Hepatocyte (in vitro differentiated cells): ENCODE measurements around the gene CMIP. TPM values are rescaled to one million over a fixed set of nuclear protein-coding genes. Genes with fewer than 3 reads are reported as not detected.

ENCODE experiments used
- DNase-seq: peaks from one replicate; pipeline ENCODE4 v3.0.0-alpha.2; 2016; ENCODE audit warnings: low spot score
- H2AFZ ChIP-seq: fragments of 200-600 bp; sonication (generic); 2 replicates; pipeline ENCODE4 v1.6.0; 2016; ENCODE audit warnings: antibody characterized with exemption, mild to moderate bottlenecking
- H3K27ac ChIP-seq: fragments of 200-600 bp; sonication (generic); 2 replicates; pipeline ENCODE4 v1.5.1; 2016; ENCODE audit warnings: mild to moderate bottlenecking
- H3K27me3 ChIP-seq: fragments of 200-600 bp; sonication (generic); 2 replicates; pipeline ENCODE4 v1.6.1; 2016
- H3K36me3 ChIP-seq: fragments of 200-600 bp; sonication (generic); replicated peaks from 2 replicates; pipeline ENCODE4 v1.5.1; 2016; ENCODE audit warnings: low read depth; ENCODE audit not compliant: insufficient read depth
- H3K4me1 ChIP-seq: fragments of 200-600 bp; sonication (generic); 2 replicates; pipeline ENCODE4 v1.5.1; 2016; ENCODE audit warnings: mild to moderate bottlenecking, moderate library complexity; ENCODE audit not compliant: insufficient read depth
- H3K4me2 ChIP-seq: fragments of 200-600 bp; sonication (generic); 2 replicates; pipeline ENCODE4 v1.6.0; 2016
- H3K4me3 ChIP-seq: fragments of 200-600 bp; sonication (generic); 2 replicates; pipeline ENCODE4 v1.5.1; 2016; ENCODE audit warnings: mild to moderate bottlenecking
- H3K79me2 ChIP-seq: fragments of 200-600 bp; sonication (generic); 2 replicates; pipeline ENCODE4 v1.6.0; 2017; ENCODE audit warnings: mild to moderate bottlenecking
- H3K9me2 ChIP-seq: fragments of 200-600 bp; sonication (generic); replicated peaks from 2 replicates; pipeline ENCODE4 v1.6.0; 2017; ENCODE audit warnings: mild to moderate bottlenecking; ENCODE audit not compliant: insufficient read depth
- H3K9me3 ChIP-seq: fragments of 200-600 bp; sonication (generic); 2 replicates; pipeline ENCODE4 v1.5.1; 2016; ENCODE audit warnings: low read depth, mild to moderate bottlenecking
- H4K20me1 ChIP-seq: fragments of 200-600 bp; sonication (generic); 2 replicates; pipeline ENCODE4 v1.6.0; 2016; ENCODE audit warnings: mild to moderate bottlenecking; ENCODE audit not compliant: insufficient read depth, poor library complexity, severe bottlenecking
- EZH2 ChIP-seq: fragments of 200-600 bp; sonication (generic); IDR thresholded peaks from 2 replicates; pipeline ENCODE4 v1.6.1; 2016; ENCODE audit warnings: antibody characterized with exemption, mild to moderate bottlenecking, borderline replicate concordance
- EZH2phosphoT487 ChIP-seq: fragments of 200-600 bp; sonication (generic); IDR thresholded peaks from one replicate; pipeline ENCODE4 v1.6.1; 2018; ENCODE audit warnings: antibody characterized with exemption, mild to moderate bottlenecking, low read depth, moderate library complexity; ENCODE audit not compliant: unreplicated experiment, severe bottlenecking
- WGBS: methylation state at CpG from one replicate; pipeline ENCODE4 v1.1.6; 2016; ENCODE audit warnings: low lambda C conversion rate; ENCODE audit errors: missing lambda C conversion rate; 5-methylcytosine and 5-hydroxymethylcytosine counted together
- polyA plus RNA-seq: library from polyadenylated mRNA; unstranded; fragments of >200 nt; fragmentation: Nextera tagmentation; extraction: Ambion mirVana; gene quantifications from 2 replicates; pipeline ENCODE4 v1.2.1, GENCODE V29; 2016
- total RNA-seq: library from RNA; depleted of rRNA; stranded (reverse); fragments of >200 nt; gene quantifications from 2 replicates; pipeline ENCODE4 v1.2.3, GENCODE V29; 2014
- TF ChIP-seq, protein P1 (sequence below): fragments of 200-600 bp; sonication (generic); IDR thresholded peaks from 2 replicates; pipeline ENCODE4 v1.5.1; 2016; ENCODE audit warnings: antibody characterized with exemption, mild to moderate bottlenecking; ENCODE audit not compliant: poor library complexity

Gene CMIP
- total and polyA plus RNA-seq, 2 experiments from 2014 or later, result 5.8 to 17.8 TPM

DNA sequence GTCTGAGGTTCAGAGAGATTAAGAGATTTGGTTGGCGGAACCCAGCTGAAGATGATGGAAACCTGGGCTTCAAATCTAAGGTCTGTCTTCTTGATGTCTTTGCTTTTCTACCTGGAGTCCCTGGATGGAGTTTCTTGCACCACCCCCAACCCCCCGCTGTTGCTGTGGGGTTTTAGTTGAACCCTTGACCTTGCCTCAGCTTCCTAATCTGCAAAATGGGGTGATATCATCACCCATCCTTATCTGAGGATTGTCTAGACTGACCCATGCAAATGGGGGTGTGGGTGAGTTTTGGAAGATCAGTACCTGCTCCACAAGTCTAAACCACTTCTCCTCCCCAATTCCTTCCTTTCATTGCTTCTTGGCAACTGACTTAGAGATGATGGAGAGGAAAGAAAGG is 9.0 kb upstream of the CMIP start:
- H3K9me2 ChIP-seq, result no peaks in the 10 kb centered on the region
- no peak for DNase-seq
- no peaks in the 10 kb centered on the region for H3K79me2 ChIP-seq
- H3K36me3 ChIP-seq, result no peaks in the 10 kb centered on the region
- 91% methylated on average over 2 of the region's 2 CpGs for WGBS
- H3K4me1 ChIP-seq, result no peaks in the 10 kb centered on the region
- no peak overlapping the region for H3K27ac ChIP-seq
- no peak overlapping the region for H3K4me3 ChIP-seq
- H3K27me3 ChIP-seq, result no peaks in the 10 kb centered on the region
- H3K4me2 ChIP-seq, result no peak overlapping the region
- no peaks in the 10 kb centered on the region for H4K20me1 ChIP-seq
- H3K9me3 ChIP-seq, result no peaks in the 10 kb centered on the region
- H2AFZ ChIP-seq, result no peak overlapping the region
- TF ChIP-seq, protein P1, sequence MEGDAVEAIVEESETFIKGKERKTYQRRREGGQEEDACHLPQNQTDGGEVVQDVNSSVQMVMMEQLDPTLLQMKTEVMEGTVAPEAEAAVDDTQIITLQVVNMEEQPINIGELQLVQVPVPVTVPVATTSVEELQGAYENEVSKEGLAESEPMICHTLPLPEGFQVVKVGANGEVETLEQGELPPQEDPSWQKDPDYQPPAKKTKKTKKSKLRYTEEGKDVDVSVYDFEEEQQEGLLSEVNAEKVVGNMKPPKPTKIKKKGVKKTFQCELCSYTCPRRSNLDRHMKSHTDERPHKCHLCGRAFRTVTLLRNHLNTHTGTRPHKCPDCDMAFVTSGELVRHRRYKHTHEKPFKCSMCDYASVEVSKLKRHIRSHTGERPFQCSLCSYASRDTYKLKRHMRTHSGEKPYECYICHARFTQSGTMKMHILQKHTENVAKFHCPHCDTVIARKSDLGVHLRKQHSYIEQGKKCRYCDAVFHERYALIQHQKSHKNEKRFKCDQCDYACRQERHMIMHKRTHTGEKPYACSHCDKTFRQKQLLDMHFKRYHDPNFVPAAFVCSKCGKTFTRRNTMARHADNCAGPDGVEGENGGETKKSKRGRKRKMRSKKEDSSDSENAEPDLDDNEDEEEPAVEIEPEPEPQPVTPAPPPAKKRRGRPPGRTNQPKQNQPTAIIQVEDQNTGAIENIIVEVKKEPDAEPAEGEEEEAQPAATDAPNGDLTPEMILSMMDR, result no peak

DNA sequence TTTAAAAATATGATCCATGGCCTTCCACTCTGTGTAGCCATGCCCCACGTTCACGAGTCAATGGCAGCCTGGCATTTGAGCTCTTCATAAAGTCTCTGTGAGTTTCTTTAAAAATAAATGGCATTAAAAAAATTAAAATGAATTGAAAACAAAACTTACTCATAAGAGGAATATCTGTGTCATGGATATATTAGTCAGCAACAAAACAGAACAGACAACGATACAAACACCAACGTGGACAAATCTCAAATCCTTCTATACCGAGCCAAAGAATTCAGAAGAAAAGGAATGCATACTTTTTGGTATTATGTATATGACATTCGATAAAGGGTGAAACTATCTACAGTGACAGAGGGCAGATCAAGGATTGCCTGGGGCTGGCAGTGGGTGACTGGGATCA is 8.2 kb upstream of the CMIP start:
- no peak for DNase-seq
- no peaks in the 10 kb centered on the region for H3K36me3 ChIP-seq
- no peak overlapping the region for H3K4me3 ChIP-seq
- TF ChIP-seq, protein P1, result no peak
- no peak for TF ChIP-seq EZH2phosphoT487
- TF ChIP-seq EZH2, result no peak
- H2AFZ ChIP-seq, result no peak overlapping the region
- WGBS, result 93% methylated on average over 6 of the region's 6 CpGs
- H3K4me1 ChIP-seq, result no peaks in the 10 kb centered on the region
- no peaks in the 10 kb centered on the region for H3K9me3 ChIP-seq
- H3K27ac ChIP-seq, result no peak overlapping the region
- H3K27me3 ChIP-seq, result no peaks in the 10 kb centered on the region
- no peak overlapping the region for H3K4me2 ChIP-seq
- no peaks in the 10 kb centered on the region for H4K20me1 ChIP-seq
- no peaks in the 10 kb centered on the region for H3K9me2 ChIP-seq
- no peaks in the 10 kb centered on the region for H3K79me2 ChIP-seq

DNA sequence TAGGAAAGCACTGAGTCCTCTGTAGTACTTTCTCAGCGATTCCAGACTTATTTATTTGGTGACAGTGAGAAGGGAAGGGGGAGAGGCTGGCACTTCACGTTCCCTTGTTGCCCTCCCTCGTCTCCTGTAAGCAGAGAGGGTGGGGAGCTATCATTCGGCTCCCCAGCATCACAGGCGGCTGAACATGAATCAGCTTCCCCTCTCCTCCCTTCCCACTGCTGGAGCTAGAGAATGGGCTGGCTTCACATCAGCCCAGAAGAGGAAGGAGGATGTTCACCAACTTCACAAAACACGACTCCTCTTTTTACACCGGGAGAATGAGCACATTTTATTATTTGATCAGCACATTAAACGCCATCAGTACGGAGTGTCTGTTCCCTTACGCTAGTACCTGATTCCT is 6.7 kb upstream of the CMIP start:
- Histone ChIP-seq H2AFZ (no peak overlapping the region), H3K9me2 (no peaks in the 10 kb centered on the region), H3K27ac (no peak overlapping the region), H3K4me2 (no peak overlapping the region), H3K4me3 (no peak overlapping the region), H3K27me3 (no peaks in the 10 kb centered on the region), H3K4me1 (no peaks in the 10 kb centered on the region), H3K79me2 (no peaks in the 10 kb centered on the region), H4K20me1 (no peaks in the 10 kb centered on the region), H3K36me3 (no peaks in the 10 kb centered on the region), H3K9me3 (no peaks in the 10 kb centered on the region)
- DNase-seq, result no peak
- WGBS, result 76% methylated on average over 10 of the region's 10 CpGs
- TF ChIP-seq EZH2 (no peak), EZH2phosphoT487 (no peak)
- TF ChIP-seq, protein P1, result no peak
